Liver (tissue), 9 donors: ENCODE measurements around the gene PRCC. TPM values are rescaled to one million over a fixed set of nuclear protein-coding genes. Genes with fewer than 3 reads are reported as not detected.

Experiments used
- DNase-seq: peaks from one replicate; pipeline ENCODE4 v3.0.0-alpha.2; 2017; ENCODE audit warnings: low spot score
- H3K27ac ChIP-seq, 2 donors: one replicate each; pipeline ENCODE4 v1.7.0; 2013; ENCODE audit warnings: inconsistent platforms in 2 of 2, low read length in 2 of 2, control low read depth in 1 of 2, low read depth in 1 of 2, mild to moderate bottlenecking in 1 of 2
- H3K27me3 ChIP-seq, 4 donors: one replicate each; pipeline versions ENCODE4 v1.6.1 to v1.7.0; 2013; ENCODE audit warnings: low read length in 3 of 4, inconsistent platforms in 1 of 4, mild to moderate bottlenecking in 1 of 4, moderate library complexity in 1 of 4; ENCODE audit not compliant: control insufficient read depth in 4 of 4, insufficient read depth in 4 of 4
- H3K36me3 ChIP-seq, 4 donors: one replicate each; pipeline versions ENCODE4 v1.6.1 to v1.7.0; 2013; ENCODE audit warnings: low read length in 3 of 4, mild to moderate bottlenecking in 3 of 4, low read depth in 1 of 4, moderate library complexity in 1 of 4; ENCODE audit not compliant: control insufficient read depth in 4 of 4, insufficient read depth in 3 of 4
- H3K4me1 ChIP-seq, 4 donors: one replicate each; pipeline versions ENCODE4 v1.6.1 to v1.7.0; 2013; ENCODE audit warnings: low read length in 3 of 4, mild to moderate bottlenecking in 3 of 4, moderate library complexity in 1 of 4; ENCODE audit not compliant: control insufficient read depth in 4 of 4, insufficient read depth in 4 of 4
- H3K4me3 ChIP-seq, 3 donors: one replicate each; pipeline versions ENCODE4 v1.6.1 to v1.7.0; 2013; ENCODE audit warnings: low read length in 3 of 3, control low read depth in 1 of 3, low read depth in 1 of 3, mild to moderate bottlenecking in 1 of 3
- H3K9ac ChIP-seq, 2 donors: one replicate each; pipeline ENCODE4 v1.7.0; 2013; ENCODE audit warnings: low read length in 2 of 2, mild to moderate bottlenecking in 2 of 2, moderate library complexity in 2 of 2, control low read depth in 1 of 2, low read depth in 1 of 2
- H3K9me3 ChIP-seq, 4 donors: one replicate each; pipeline versions ENCODE4 v1.6.1 to v1.7.0; 2013; ENCODE audit warnings: low read length in 3 of 4; ENCODE audit not compliant: control insufficient read depth in 4 of 4
- ATF3 ChIP-seq: IDR thresholded peaks from 2 replicates; pipeline ENCODE4 v1.6.1; 2016; ENCODE audit warnings: antibody characterized with exemption
- CTCF ChIP-seq: fragments of 150-350 bp; IDR thresholded peaks from 2 replicates; pipeline ENCODE4 v1.5.1; 2017; ENCODE audit warnings: improper control_type of control experiment, low read depth, low read length; ENCODE audit not compliant: missing input control
- EGR1 ChIP-seq, 2 donors: IDR thresholded peaks; 2 replicates each; pipeline ENCODE4 v1.6.1; 2016 to 2018; ENCODE audit warnings: antibody characterized with exemption in 2 of 2, low read depth in 2 of 2
- FOXA1 ChIP-seq: IDR thresholded peaks from 2 replicates; pipeline ENCODE4 v1.6.1; 2016; ENCODE audit warnings: antibody characterized with exemption
- FOXA2 ChIP-seq: IDR thresholded peaks from 2 replicates; pipeline ENCODE4 v1.6.1; 2016; ENCODE audit warnings: antibody characterized with exemption
- GABPA ChIP-seq, 2 donors: IDR thresholded peaks in 1 of 2; conservative IDR thresholded peaks in 1 of 2; 2 replicates each; pipeline ENCODE4 v1.6.1; 2016; ENCODE audit warnings: antibody characterized with exemption in 2 of 2, mild to moderate bottlenecking in 1 of 2, moderate library complexity in 1 of 2
- HNF4A ChIP-seq, 2 donors: conservative IDR thresholded peaks; 2 replicates each; pipeline ENCODE4 v1.6.1; 2016; ENCODE audit warnings: antibody characterized with exemption in 2 of 2, mild to moderate bottlenecking in 2 of 2
- HNF4G ChIP-seq: IDR thresholded peaks from 2 replicates; pipeline ENCODE4 v1.6.1; 2016; ENCODE audit warnings: antibody characterized with exemption
- JUND ChIP-seq, 2 donors: IDR thresholded peaks; 2 replicates each; pipeline ENCODE4 v1.6.1; 2016; ENCODE audit warnings: antibody characterized with exemption in 2 of 2
- MAX ChIP-seq: IDR thresholded peaks from 2 replicates; pipeline ENCODE4 v1.6.1; 2016; ENCODE audit warnings: antibody characterized with exemption
- NR2F2 ChIP-seq: IDR thresholded peaks from 2 replicates; pipeline ENCODE4 v1.6.1; 2016; ENCODE audit warnings: antibody characterized with exemption
- RAD21 ChIP-seq, 2 donors: IDR thresholded peaks; 2 replicates each; pipeline ENCODE4 v1.6.1; 2016; ENCODE audit warnings: antibody characterized with exemption in 2 of 2, mild to moderate bottlenecking in 2 of 2
- RXRA ChIP-seq, 2 donors: IDR thresholded peaks; 2 replicates each; pipeline ENCODE4 v1.6.1; 2017 to 2018; ENCODE audit warnings: antibody characterized with exemption in 2 of 2, mild to moderate bottlenecking in 1 of 2
- SP1 ChIP-seq: IDR thresholded peaks from 2 replicates; pipeline ENCODE4 v1.6.1; 2018; ENCODE audit warnings: antibody characterized with exemption, mild to moderate bottlenecking
- TAF1 ChIP-seq: conservative IDR thresholded peaks from 2 replicates; pipeline ENCODE4 v1.6.1; 2016; ENCODE audit warnings: antibody characterized with exemption, mild to moderate bottlenecking
- YY1 ChIP-seq: IDR thresholded peaks from 2 replicates; pipeline ENCODE4 v1.6.1; 2016; ENCODE audit warnings: antibody characterized with exemption, mild to moderate bottlenecking
- ZBTB33 ChIP-seq: IDR thresholded peaks from 2 replicates; pipeline ENCODE4 v1.6.1; 2016; ENCODE audit warnings: antibody characterized with exemption
- WGBS: extraction: QIAGEN DNeasy Blood & Tissue Kit; methylation state at CpG from one replicate; pipeline ENCODE4 v1.1.7; 2013; 5-methylcytosine and 5-hydroxymethylcytosine counted together
- polyA plus RNA-seq, 2 donors: library from polyadenylated mRNA; stranded (reverse) in 1 of 2; unstranded in 1 of 2; fragments of 200-250 nt in 1 of 2; fragments of >200 nt in 1 of 2; fragmentation: Nextera tagmentation in 1 of 2; extraction: Ambion mirVana in 1 of 2; gene quantifications; one replicate each; pipeline versions ENCODE4 v1.2.1 to v1.2.3, GENCODE V29; 2013 to 2015
- total RNA-seq, 2 donors: library from RNA; depleted of rRNA; stranded (reverse); fragments of >200 nt; gene quantifications; one replicate each; pipeline ENCODE4 v1.2.3, GENCODE V29; 2014
- TF ChIP-seq, protein P1 (sequence below): IDR thresholded peaks from 2 replicates; pipeline ENCODE4 v1.6.1; 2016; ENCODE audit warnings: antibody characterized with exemption, mild to moderate bottlenecking
- donor health status: healthy.
- donor health status: healthy.
- donor health status: healthy.
- donor health status: healthy.
- donor health status: healthy.

PRCC gene
- total and polyA plus RNA-seq, 4 donors, result 8.8 to 19.3 (median 14.3) TPM

- TF ChIP-seq ZBTB33 (no peak), NR2F2 (no peak)
These were observed 80.5 kb downstream of the PRCC start (continued) for GRCh38 chr1:156847591-156848460.

DNA sequence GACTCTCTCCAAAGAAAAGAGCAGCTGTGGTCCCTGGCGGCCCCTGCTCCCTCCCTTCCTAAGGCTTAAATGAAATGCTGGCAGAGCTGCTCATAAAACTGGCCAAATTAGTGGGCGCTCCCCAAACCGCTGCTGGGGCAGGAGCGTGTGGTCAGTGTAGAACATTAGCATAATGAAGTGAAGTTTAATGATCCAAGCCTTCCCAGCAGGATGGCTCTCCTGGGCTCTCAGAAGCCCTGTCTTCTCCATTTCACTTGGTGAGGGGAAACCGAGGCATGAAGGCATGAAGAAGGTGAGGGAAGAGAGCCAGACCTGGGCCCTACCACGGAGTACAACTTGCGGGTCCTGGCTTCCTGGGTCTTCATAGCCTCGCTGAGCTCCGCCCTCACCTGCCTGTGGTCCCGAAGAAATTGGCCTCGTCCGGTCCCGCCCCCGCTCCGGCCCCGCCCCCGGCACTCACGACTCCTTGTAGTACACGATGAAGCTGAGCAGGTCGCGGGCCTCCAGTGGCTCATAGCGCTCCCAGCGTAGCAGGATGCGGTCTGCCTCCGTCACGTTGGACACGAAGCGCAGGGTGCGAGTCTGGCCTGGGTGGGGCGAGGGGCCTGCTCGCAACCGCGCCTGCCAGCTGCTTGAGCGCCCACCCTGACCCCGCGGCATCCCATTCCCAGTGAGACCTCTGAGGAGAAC is 81.3 kb downstream of the PRCC start:
- Histone ChIP-seq H3K9ac (no peak overlapping the region), H3K4me1 (peaks cover 0 to 26% (median 13%) of the 10 kb centered on the region in 4 donors), H3K36me3 (no peaks in the 10 kb centered on the region), H3K9me3 (no peaks in the 10 kb centered on the region), H3K27ac (no peak overlapping the region), H3K27me3 (peaks cover 0 to 9% (median 5%) of the 10 kb centered on the region in 4 donors), H3K4me3 (no peak overlapping the region)
- TF ChIP-seq JUND (IDR thresholded peaks at IDR 0.05) (no peak), TAF1 (no peak), HNF4G (no peak), FOXA2 (no peak), CTCF (no peak), EGR1 (IDR thresholded peaks at IDR 0.05; ENCODE audit: low read depth in 2 of 2) (no peak), ATF3 (no peak), RAD21 (IDR thresholded peaks at IDR 0.05) (no peak), ZBTB33 (no peak), HNF4A (conservative IDR thresholded peaks at IDR 0.05) (no peak), FOXA1 (no peak), GABPA (IDR thresholded peaks at IDR 0.05 in 1 of 2, conservative IDR thresholded peaks at IDR 0.05 in 1 of 2) (no peak), NR2F2 (no peak), YY1 (no peak), SP1 (no peak), RXRA (IDR thresholded peaks at IDR 0.05) (no peak), MAX (no peak)
- TF ChIP-seq, protein P1, sequence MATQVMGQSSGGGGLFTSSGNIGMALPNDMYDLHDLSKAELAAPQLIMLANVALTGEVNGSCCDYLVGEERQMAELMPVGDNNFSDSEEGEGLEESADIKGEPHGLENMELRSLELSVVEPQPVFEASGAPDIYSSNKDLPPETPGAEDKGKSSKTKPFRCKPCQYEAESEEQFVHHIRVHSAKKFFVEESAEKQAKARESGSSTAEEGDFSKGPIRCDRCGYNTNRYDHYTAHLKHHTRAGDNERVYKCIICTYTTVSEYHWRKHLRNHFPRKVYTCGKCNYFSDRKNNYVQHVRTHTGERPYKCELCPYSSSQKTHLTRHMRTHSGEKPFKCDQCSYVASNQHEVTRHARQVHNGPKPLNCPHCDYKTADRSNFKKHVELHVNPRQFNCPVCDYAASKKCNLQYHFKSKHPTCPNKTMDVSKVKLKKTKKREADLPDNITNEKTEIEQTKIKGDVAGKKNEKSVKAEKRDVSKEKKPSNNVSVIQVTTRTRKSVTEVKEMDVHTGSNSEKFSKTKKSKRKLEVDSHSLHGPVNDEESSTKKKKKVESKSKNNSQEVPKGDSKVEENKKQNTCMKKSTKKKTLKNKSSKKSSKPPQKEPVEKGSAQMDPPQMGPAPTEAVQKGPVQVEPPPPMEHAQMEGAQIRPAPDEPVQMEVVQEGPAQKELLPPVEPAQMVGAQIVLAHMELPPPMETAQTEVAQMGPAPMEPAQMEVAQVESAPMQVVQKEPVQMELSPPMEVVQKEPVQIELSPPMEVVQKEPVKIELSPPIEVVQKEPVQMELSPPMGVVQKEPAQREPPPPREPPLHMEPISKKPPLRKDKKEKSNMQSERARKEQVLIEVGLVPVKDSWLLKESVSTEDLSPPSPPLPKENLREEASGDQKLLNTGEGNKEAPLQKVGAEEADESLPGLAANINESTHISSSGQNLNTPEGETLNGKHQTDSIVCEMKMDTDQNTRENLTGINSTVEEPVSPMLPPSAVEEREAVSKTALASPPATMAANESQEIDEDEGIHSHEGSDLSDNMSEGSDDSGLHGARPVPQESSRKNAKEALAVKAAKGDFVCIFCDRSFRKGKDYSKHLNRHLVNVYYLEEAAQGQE, result no peak
- 24% methylated on average over 36 of the region's 36 CpGs for WGBS
- DNase-seq, result no peak
